ENCODE measurements around the gene PCDHB14.
"Not testable (repeated sequence)": the region's sequence is repeated elsewhere in the genome, so short reads cannot be mapped to it uniquely, and the experiment has no call there.

The PCDHB14 gene

DNA sequence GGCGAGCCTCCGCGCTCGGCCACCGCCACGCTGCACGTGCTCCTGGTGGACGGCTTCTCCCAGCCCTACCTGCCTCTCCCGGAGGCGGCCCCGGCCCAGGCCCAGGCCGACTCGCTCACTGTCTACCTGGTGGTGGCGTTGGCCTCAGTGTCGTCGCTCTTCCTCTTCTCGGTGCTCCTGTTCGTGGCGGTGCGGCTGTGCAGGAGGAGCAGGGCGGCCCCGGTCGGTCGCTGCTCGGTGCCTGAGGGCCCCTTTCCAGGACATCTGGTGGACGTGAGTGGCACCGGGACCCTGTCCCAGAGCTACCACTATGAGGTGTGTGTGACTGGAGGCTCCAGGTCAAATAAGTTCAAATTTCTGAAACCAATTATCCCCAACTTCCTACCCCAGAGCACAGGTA is 12.3 kb upstream of the PCDHB14 start:
- not testable (repeated sequence) for DNase-seq

DNA sequence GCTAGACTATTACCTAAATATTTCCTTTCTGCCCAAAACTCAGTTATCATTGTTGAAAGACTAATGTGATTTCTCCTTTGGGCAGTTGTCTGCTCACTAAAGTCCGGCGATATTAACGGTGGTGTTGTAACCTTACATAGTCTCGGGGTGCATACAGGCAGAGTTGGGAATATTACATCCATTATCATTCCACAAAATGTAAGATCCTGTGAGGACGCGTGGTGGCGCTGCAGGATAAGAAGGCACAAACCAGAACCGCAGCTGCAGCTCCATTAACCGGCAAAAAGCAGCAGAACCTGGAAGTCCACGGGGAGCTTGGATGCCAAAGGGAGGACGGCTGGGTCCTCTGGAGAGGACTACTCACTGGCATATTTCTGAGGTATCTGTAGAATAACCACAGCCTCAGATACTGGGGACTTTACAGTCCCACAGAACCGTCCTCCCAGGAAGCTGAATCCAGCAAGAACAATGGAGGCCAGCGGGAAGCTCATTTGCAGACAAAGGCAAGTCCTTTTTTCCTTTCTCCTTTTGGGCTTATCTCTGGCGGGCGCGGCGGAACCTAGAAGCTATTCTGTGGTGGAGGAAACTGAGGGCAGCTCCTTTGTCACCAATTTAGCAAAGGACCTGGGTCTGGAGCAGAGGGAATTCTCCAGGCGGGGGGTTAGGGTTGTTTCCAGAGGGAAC is 9.3 kb upstream of the PCDHB14 start, which contains the start of gene PCDHB13:
Gene PCDHB13 (plus strand): TSS at position 264 of the 684 bp plus-strand sequence. CDS start 205 bp downstream, at position 469.
- DNase-seq = not testable (repeated sequence)

DNA sequence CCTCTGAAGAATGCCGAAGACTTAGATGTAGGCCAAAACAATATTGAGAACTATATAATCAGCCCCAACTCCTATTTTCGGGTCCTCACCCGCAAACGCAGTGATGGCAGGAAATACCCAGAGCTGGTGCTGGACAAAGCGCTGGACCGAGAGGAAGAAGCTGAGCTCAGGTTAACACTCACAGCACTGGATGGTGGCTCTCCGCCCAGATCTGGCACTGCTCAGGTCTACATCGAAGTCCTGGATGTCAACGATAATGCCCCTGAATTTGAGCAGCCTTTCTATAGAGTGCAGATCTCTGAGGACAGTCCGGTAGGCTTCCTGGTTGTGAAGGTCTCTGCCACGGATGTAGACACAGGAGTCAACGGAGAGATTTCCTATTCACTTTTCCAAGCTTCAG is 8.6 kb upstream of the PCDHB14 start:
- not testable (repeated sequence) for DNase-seq

DNA sequence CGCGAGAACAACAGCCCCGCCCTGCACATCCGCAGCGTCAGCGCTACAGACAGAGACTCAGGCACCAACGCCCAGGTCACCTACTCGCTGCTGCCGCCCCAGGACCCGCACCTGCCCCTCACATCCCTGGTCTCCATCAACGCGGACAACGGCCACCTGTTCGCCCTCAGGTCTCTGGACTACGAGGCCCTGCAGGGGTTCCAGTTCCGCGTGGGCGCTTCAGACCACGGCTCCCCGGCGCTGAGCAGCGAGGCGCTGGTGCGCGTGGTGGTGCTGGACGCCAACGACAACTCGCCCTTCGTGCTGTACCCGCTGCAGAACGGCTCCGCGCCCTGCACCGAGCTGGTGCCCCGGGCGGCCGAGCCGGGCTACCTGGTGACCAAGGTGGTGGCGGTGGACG is 7.6 kb upstream of the PCDHB14 start:
- DNase-seq = not testable (repeated sequence)

DNA sequence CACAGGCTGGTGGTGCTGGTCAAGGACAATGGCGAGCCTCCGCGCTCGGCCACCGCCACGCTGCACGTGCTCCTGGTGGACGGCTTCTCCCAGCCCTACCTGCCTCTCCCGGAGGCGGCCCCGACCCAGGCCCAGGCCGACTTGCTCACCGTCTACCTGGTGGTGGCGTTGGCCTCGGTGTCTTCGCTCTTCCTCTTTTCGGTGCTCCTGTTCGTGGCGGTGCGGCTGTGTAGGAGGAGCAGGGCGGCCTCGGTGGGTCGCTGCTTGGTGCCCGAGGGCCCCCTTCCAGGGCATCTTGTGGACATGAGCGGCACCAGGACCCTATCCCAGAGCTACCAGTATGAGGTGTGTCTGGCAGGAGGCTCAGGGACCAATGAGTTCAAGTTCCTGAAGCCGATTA is 7.1 kb upstream of the PCDHB14 start:
- not testable (repeated sequence) for DNase-seq

DNA sequence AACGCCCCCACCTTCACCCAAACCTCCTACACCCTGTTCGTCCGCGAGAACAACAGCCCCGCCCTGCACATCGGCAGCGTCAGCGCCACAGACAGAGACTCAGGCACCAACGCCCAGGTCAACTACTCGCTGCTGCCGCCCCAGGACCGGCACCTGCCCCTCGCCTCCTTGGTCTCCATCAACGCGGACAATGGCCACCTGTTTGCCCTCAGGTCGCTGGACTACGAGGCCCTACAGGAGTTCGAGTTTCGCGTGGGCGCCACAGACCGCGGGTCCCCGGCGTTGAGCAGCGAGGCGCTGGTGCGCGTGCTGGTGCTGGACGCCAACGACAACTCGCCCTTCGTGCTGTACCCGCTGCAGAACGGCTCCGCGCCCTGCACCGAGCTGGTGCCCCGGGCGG is 1.7 kb downstream of the PCDHB14 start:
- DNase-seq = not testable (repeated sequence)

DNA sequence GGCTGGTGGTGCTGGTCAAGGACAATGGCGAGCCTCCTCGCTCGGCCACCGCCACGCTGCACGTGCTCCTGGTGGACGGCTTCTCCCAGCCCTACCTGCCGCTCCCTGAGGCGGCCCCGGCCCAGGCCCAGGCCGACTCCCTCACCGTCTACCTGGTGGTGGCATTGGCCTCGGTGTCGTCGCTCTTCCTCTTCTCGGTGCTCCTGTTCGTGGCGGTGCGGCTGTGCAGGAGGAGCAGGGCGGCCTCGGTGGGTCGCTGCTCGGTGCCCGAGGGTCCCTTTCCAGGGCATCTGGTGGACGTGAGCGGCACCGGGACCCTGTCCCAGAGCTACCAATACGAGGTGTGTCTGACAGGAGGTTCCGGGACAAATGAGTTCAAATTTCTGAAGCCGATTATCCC is 2.3 kb downstream of the PCDHB14 start:
- not testable (repeated sequence) for DNase-seq

DNA sequence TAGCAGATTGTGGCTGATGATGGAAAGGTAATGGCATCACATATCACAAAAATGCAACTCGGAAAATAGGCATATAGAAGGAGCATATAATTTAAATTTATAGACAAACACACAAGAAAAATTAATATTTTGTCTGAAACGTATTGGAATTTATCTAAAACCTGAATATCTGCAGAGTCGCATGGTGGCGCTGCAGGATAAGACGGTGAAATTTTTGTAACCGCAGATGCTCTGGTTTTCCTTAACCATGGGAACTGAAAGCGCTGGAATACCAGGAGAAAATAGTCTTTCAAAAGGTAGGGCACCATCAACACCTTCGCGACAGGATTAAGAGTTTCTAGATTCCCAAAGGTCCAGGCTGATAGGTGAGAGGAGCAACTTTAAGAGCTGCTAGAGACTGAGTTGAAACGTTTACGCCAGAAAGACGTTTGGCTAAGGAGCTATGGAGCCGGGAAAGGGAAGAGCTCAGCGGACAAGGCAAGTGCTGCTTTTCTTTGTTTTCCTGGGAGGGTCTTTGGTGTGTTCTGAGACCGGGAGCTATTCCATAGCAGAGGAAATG is 11.0 kb downstream of the PCDHB14 start:
- no peak for DNase-seq

DNA sequence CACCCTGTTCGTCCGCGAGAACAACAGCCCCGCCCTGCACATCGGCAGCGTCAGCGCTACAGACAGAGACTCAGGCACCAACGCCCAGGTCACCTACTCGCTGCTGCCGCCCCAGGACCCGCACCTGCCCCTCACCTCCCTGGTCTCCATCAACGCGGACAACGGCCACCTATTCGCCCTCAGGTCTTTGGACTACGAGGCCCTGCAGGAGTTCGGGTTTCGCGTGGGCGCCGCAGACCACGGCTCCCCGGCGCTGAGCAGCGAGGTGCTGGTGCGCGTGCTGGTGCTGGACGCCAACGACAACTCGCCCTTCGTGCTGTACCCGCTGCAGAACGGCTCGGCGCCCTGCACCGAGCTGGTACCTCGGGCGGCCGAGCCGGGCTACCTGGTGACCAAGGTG is 12.8 kb downstream of the PCDHB14 start:
- DNase-seq = not testable (repeated sequence)

DNA sequence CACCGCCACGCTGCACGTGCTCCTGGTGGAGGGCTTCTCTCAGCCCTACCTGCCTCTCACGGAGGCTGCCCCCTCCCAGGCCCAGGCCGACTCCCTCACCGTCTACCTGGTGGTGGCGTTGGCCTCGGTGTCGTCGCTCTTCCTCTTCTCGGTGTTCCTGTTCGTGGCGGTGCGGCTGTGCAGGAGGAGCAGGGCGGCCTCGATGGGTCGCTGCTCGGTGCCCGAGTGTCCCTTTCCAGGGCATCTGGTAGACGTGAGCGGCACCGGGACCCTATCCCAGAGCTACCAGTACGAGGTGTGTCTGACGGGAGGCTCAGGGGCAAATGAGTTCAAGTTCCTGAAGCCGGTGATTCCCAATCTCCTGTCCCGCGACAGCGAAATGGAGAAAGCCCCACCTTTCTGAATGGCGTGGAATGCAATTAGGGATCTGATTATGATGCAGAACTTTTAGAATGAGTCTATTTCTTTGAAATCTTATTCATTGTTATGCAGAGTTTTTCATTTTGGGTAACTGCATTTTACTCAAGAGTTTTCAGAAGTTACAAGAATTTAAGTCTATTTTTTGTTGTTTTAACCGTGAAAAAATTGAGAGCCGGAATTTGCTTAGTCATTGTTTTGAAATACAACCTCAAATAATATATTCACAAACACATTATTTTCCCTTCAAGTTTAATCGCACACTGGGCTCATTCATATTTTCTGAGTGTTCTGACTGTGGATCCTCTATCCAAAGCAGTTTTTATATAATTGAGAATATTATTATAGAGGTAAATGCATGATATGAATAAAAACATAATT is 13.6 kb downstream of the PCDHB14 start:
- no peak for DNase-seq

DNA sequence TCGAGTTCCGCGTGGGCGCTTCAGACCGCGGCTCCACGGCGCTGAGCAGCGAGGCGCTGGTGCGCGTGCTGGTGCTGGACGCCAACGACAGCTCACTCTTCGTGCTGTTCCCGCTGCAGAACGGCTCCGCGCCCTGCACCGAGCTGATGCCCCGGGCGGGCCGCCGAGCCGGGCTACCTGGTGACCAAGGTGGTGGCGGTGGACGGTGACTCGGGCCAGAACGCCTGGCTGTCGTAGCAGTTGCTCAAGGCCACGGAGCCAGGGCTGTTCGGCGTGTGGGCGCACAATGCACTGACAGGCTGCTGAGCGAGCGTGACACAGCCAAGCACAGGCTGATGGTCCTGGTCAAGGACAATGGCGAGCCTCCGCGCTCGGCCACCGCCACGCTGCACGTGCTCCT is 18.4 kb downstream of the PCDHB14 start:
- no peak for DNase-seq

DNA sequence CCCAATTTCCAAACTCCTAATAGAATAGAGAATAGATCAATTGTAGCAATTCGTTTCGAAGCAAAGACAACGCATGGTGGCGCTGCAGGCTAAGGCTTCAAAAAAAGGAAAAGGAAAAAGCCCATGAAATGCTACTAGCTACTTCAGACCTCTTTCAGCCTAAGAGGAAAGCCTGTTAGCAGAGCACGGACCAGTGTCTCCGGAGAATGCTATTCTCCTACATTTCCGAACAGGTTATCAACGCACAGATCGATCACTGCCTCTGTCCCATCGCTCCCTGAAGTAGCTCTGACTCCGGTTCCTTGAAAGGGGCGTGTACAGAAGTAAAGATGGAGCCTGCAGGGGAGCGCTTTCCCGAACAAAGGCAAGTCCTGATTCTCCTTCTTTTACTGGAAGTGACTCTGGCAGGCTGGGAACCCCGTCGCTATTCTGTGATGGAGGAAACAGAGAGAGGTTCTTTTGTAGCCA is 22.1 kb downstream of the PCDHB14 start, which contains the start of gene PCDHB15:
Gene PCDHB15 (plus strand): TSS at position 146 of the 468 bp plus-strand sequence. CDS start 184 bp downstream, at position 330.
- DNase-seq = no peak

DNA sequence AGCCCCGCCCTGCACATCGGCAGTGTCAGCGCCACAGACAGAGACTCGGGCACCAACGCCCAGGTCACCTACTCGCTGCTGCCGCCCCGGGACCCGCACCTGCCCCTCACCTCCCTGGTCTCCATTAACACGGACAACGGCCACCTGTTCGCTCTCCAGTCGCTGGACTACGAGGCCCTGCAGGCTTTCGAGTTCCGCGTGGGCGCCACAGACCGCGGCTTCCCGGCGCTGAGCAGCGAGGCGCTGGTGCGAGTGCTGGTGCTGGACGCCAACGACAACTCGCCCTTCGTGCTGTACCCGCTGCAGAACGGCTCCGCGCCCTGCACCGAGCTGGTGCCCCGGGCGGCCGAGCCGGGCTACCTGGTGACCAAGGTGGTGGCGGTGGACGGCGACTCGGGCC is 23.8 kb downstream of the PCDHB14 start:
- DNase-seq = not testable (repeated sequence)

DNA sequence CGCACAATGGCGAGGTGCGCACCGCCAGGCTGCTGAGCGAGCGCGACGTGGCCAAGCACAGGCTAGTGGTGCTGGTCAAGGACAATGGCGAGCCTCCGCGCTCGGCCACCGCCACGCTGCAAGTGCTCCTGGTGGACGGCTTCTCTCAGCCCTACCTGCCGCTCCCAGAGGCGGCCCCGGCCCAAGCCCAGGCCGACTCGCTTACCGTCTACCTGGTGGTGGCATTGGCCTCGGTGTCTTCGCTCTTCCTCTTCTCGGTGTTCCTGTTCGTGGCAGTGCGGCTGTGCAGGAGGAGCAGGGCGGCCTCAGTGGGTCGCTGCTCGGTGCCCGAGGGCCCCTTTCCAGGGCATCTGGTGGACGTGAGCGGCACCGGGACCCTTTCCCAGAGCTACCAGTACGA is 24.3 kb downstream of the PCDHB14 start:
- not testable (repeated sequence) for DNase-seq

DNA sequence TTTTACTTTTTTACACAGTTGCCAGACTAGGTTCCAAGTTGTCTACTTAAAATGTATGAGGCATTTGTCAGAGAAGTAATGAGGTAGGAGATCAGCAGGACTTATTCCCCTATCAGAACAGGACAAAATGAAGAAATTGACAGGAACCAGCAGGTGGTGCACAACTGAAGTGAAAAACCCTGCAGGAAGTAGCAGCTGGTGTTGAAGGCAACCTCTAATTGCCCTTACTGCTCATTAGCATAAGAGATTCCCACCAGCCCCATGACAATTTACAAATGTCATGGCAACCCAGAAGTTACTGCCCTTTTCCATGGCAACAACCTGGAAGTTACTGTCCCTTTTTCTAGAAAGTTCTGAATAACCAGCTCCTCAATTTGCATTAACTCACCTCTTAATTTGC is 27.4 kb downstream of the PCDHB14 start:
- no peak for DNase-seq

DNA sequence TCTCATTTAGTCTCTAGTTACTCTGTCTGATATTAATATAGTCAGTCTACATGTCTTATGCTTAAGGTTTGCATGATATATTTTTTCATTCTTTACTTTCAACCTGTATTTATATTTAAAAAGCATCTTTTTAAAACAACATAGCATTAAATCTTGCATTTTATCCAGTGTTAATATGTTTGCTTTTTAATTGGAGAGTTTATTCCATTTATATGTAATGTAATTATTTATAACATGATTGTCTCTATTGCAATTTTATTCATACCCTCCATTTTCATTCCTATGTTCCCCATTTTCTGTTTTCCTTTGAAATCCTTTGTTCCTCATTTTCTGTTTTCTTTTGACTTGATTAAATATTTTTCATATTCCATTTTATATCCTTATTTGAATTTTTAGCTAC is 35.3 kb downstream of the PCDHB14 start:
- no peak for DNase-seq

DNA sequence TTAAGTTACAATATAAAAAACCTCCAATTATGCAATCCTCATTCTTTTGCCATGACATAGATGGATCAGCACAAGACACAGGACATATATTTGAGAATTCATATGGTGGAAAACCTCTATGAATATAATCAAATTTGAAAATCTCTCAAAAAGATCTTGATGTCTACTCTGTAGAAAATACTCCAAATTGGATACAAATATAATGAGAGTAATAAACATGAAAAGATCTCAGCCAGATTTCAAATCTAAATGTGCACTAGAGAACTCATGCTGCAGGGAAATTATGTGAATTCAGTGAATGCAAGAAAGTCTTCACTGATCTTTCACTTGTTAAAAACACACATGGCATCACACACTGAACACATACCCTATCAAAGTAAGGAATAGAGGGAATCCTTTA is 35.8 kb downstream of the PCDHB14 start:
- DNase-seq = no peak

DNA sequence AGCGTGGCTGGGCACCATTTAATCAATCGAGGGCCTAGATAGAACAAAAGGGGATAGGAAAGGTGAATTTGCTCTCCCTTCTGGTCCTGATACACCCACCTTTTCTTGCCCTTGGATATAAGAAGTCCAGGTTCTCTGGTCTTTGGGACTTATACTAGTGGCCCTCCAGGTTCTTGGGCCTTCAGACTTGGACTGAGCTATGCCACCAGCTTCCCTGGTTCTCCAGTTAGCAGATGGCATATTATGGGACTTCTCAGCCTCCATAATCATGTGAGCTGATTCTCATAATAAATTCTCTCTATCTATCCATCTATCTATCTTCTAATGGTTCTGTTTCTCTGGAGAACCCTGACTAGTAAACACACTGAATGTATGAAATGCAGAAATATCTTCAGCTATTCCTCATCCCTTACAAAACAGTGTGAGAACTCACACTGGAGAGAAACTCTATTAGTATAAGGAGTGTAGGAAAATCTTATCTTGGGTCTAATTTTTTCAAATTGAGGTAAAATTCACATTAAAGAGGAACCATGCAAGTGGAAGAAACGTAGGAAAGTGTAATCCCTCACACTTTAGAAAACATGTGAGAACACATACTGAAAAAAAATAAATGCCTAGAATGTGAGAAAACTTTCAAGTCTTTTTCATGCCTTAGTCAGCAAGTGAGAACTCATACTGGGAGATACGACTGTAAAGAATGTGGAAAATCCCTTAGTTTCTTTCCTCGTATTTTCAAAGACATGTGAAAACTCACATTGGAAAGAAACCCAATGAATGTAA is 37.5 kb downstream of the PCDHB14 start:
- DNase-seq = no peak

DNA sequence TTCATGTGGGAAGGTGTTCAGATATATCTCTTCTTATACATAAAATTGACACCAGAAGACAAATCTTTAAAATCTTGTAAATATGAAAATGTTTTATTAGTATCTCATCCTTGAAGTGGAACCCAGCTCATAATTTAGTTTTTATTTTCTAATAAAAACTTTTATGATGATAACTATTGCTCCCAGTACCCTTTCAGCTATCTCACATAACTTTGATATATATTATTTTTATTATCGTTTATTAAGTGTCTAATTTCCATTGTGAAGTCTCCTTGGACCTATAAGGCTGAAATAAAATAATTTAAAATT is 38.0 kb downstream of the PCDHB14 start:
- DNase-seq = no peak

DNA sequence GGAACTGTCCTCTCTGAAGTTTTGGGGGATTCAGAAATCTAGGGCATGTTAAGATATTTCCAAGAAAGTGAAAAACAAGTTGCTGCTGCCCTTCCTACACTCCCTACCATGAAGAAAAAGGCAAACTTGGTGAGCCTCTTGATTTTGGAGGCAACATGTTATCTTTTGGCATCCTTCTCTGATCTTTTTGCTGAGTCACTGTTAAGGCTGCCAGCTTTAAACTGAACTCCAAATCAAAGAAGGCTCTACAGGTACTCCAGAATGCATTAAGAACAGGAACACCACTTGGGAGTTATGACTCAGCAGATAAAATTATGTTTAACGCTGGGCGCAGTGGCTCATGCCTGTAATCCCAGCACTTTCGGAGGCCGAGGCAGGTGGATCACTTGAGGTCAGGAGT is 46.1 kb downstream of the PCDHB14 start:
- DNase-seq = no peak

DNA sequence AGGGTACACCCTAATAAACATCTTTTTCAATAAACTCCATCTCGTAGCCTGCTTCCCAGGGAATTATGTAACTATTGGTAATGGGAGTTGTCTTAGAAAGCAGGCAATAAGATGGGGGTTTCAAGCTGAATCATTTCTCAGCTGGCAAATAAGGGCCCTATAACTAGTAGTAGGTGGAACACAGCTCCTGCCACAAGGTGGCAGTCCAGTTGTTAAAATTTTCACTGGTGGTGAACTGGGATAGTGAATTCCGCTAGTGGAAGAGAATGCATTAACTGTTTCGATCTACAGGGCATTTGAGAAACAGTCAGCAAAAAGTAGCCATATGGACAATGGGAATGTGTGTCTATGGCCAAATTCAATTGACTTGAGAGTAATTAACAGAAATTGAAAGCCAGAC is 49.8 kb downstream of the PCDHB14 start:
- DNase-seq = no peak
